Stimulated activated naive CD4-positive, alpha-beta T cell (primary cell): ENCODE results near the gene TFDP1.
"Not testable (repeated sequence)": the region's sequence is repeated elsewhere in the genome, so short reads cannot be mapped to it uniquely, and the experiment has no call there.

ENCODE experiments used
- DNase-seq, 6 experiments: peaks; one replicate each; lab custom pipeline; 2025; lab: John Stamatoyannopoulos, UW

Gene TFDP1

DNA sequence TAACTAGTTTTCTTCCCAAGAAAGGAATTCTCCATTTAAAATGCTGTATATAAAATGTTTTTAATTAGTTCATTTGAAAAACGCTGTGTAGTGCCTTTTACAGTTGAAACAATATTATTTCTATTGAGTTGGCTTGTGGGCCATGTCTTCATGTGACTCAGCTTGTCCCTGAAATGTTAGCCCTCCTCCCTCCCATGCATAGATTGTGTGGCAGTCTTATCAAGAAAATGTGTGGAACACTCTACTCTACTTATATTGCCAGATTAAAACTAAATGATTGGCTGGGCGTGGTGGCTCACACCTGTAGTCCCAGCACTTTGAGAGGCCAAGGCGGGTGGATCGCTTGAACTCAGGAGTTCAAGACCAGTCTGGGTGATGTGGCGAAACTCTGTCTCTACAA is 33.4 kb downstream of the TFDP1 start:
- DNase-seq, result no peak

DNA sequence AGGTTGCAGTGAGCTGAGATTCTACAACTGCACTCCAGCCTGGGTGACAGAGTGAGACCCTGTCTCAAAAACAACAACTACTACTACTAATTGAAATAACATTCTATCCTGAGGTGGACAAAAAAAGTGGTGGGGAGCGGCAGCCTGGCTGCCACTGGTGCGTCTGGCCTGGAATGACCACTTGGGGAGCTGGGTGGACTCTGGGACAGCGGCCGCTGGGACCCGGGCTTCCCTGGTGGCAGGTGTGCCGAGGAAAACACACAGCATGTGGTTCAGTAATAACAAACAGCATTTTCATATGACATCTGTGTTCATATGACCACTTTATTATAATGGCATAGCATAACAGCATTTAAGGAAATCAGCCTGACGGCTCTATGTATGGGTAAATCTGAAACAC is 33.9 kb downstream of the TFDP1 start:
- DNase-seq, result no peak

DNA sequence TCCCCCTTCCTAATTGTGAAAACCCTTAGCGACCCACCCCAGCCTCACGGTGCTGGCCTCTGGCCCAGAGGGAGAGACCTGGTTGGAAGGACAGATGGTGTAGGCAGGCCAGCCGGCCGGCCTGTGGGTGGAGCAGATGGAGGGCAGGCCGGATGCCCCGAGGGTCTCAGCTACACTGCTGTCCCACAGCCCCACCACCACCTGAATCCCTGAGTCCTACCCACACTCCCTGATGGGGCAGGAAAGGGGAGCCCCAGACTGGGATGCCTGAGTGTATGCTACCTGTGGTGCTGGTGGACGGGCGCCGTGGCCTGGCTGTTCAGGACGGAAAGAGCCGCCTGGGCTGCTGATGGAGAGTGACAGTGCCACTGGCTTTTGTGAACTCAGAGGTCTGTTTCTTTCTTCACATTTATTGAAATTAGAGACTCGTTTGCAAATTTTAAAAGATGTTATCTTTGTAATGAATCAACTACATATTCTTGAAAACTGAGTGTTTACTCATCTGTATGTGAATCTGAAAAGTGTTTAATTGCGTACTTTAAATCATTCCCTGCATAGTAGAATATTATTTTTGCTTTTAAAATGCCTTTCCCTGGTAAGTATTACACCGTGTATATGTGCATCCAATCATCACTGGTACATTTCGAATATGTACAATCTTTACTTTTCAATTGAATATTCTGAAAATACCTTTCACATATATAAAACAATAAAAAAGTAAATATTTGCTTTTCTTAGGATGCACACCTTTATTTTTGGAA is 35.7 kb downstream of the TFDP1 start:
- DNase-seq, result no peak

GRCh38 chr13:113621046-113621445 is 36.5 kb downstream of the TFDP1 start:
- DNase-seq, result no peak

GRCh38 chr13:113621498-113621897 is 36.9 kb downstream of the TFDP1 start:
- DNase-seq, result not testable (repeated sequence)

- DNase-seq, result not testable (repeated sequence)
These were observed 37.5 kb downstream of the TFDP1 start for GRCh38 chr13:113621986-113622550.

GRCh38 chr13:113622791-113623490 is 38.4 kb downstream of the TFDP1 start:
- no peak for DNase-seq

GRCh38 chr13:113623491-113624234 is 39.1 kb downstream of the TFDP1 start:
- DNase-seq, result no peak

DNA sequence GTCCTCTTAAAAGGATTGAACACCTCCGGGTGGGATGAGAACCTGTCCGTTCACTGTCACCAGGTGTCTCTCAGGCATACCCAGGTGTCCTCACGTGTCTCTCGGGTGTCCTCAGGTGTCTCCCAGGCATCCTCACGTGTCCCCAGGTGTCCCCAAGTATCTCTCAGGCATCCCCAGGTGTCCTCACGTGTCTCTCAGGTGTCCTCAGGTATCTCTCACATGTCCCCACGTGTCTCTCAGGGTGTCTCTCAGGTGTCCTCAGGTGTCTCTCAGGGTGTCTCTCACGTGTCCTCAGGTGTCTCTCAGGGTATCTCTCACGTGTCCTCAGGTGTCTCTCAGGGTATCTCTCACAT is 39.7 kb downstream of the TFDP1 start:
- no peak for DNase-seq

- DNase-seq, result not testable (repeated sequence)
These were observed 40.2 kb downstream of the TFDP1 start for GRCh38 chr13:113624640-113625304.

- no peak for DNase-seq
These were observed 41.6 kb downstream of the TFDP1 start for GRCh38 chr13:113625965-113626721.

- DNase-seq, result no peak
These were observed 42.6 kb downstream of the TFDP1 start for GRCh38 chr13:113627136-113627535.

DNA sequence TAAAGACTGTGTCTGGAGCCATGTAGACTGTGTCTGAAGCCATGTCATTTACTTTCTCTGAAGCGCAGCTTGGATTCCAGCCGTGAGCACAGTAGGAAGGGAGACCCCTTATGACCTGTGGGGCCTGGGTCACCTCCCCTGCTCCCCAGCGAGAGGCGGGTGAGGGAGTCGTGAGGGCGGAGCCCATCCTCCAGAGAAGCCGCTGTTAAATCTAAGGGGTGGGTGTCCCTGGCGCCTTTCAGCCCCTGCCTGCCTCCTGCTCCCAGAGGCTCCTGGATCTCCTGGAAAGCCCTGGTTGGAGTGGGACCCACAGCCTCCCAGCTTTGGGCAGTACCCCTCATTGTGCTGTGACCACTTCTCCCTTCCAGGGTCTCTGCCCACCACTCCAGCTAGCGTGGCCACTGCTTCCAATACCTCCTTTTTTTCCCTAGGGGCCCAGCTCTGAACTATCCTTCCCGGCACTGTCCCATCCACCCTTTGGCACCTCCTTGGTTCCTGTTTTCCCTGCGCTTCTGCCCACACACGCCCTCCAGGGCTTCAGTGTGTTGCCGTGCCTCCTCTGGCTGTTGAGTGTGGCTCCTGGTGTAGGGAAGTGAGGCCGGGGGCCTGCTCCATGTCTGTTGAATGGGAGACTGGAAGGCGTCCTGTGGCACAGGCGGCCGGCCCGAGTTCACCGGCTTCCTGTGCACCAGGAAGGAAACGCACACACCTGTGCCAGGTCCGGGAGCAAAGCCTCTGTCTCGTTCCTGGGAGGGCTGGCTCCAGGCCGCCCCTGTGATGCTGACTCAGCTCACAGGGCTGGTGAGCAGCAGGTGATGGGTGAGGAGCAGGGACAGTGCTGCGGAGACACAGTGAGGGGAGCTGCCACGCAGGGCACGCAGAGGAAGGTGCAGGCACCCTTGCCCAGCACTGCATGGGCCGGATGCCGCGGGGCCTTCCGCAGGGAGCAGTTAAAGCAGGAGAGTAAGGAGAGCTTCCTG is 44.0 kb downstream of the TFDP1 start:
- no peak for DNase-seq

- no peak for DNase-seq
These were observed 45.3 kb downstream of the TFDP1 start for GRCh38 chr13:113629866-113630265.

DNA sequence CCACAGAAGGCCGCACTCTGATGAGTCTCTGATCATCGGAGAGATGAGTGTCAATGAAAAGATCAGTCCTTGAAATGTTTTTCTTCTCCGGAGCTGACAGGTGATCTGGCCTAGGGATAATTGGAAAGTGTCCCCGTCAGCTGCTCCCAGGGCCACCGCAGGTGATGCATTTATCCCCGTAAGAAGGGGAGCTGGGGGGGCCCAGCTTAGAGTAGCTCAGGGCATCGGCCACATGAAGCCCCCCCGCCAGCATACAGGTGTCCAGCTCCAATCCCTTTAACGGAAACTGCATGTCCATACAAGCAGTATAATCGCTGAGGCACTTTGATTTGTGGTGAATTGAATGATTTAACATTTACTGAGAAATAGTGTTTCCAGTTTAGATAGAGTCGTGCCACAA is 45.7 kb downstream of the TFDP1 start:
- DNase-seq, result no peak

GRCh38 chr13:113630804-113631203 is 46.3 kb downstream of the TFDP1 start:
- no peak for DNase-seq

GRCh38 chr13:113631341-113632095 is 47.0 kb downstream of the TFDP1 start:
- no peak for DNase-seq

DNA sequence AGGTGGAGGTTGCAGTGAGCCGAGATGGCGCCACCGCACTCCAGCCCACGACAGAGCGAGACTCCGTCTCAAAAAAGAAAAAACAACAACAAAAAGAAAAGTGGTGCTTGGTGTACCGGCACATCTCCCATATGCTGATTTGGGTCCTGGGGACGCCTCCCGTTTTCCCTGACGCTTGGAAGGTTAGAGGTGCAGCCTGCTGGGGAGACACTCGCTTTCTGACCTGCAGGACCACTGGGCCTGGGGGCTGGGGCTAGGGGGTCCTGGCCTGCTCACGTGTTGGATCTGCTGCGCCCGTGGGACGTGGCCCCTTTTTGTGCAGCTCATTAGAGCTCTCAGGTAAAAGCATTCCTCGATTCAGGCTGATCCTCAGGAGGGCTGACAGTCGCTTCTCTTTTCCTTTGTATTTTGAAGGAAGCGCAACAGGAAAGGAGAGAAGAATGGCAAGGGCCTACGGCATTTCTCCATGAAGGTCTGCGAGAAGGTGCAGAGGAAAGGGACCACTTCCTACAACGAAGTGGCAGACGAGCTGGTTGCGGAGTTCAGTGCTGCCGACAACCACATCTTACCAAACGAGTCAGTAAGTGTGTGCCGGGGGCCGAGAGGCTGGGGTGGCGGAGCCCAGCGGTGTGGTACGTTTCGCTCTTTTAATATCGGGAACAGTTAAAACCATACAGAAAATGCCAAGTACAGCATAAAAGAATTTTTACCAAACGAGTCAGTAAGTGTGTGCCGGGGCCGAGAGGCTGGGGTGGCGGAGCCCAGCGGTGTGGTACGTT is 48.3 kb downstream of the TFDP1 start:
- no peak for DNase-seq

DNA sequence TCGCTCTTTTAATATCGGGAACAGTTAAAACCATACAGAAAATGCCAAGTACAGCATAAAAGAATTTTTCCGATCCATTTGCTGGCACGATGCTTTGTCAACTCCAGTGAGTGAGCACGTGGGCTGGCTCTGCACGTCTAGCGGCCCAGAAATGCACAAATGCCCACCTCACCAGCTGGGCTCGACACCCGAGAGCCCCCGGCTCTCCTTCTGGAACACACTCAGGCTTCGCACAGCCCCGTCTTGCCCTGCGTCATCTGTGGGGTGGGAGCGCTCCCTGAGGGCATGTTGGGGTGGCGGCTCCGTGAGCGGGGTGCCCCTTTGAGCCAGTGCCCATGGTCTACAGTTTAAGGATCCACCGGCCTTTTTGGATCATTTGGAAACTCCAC is 48.9 kb downstream of the TFDP1 start:
- DNase-seq, result no peak
